ENCODE results near the gene HCAR3.
"Not testable (repeated sequence)": the region's sequence is repeated elsewhere in the genome, so short reads cannot be mapped to it uniquely, and the experiment has no call there.

HCAR3 gene

GRCh38 chr12:122716658-122717057 is at the start of gene HCAR3:
Gene HCAR3 (minus strand): TSS chr12:122716811. CDS start chr12:122716737, 74 bp downstream.
- H3K9me3 Mint-ChIP-seq (ENCODE audit: low read depth); H3K36me3 Mint-ChIP-seq; H3K27ac Mint-ChIP-seq; H3K4me1 Mint-ChIP-seq (ENCODE audit: low read depth); H3K27me3 Mint-ChIP-seq; H3K4me3 Mint-ChIP-seq: not testable (repeated sequence)

- Mint-ChIP-seq H3K4me3 (peak overlapping the region; percentile 8), H3K4me1 (ENCODE audit: low read depth) (peaks cover 57% of the 10 kb centered on the region), H3K36me3 (peaks cover 12% of the 10 kb centered on the region), H3K27me3 (no peaks in the 10 kb centered on the region), H3K27ac (peak overlapping the region; percentile 18), H3K9me3 (ENCODE audit: low read depth) (no peaks in the 10 kb centered on the region)
Measured at GRCh38 chr12:122757568-122757967, 41.0 kb upstream of the HCAR3 start.

GRCh38 chr12:122754790-122755189 is 38.2 kb upstream of the HCAR3 start:
- H3K9me3 Mint-ChIP-seq (ENCODE audit: low read depth): no peaks in the 10 kb centered on the region
- H3K27me3 Mint-ChIP-seq: no peaks in the 10 kb centered on the region
- H3K27ac Mint-ChIP-seq: peak overlapping the region; percentile 46
- H3K4me1 Mint-ChIP-seq (ENCODE audit: low read depth): peaks cover 54% of the 10 kb centered on the region
- peaks cover 12% of the 10 kb centered on the region for H3K36me3 Mint-ChIP-seq
- peak overlapping the region; percentile 34 for H3K4me3 Mint-ChIP-seq

GRCh38 chr12:122753319-122753650 is 36.7 kb upstream of the HCAR3 start:
- Mint-ChIP-seq H3K9me3 (ENCODE audit: low read depth) (no peaks in the 10 kb centered on the region), H3K27me3 (no peaks in the 10 kb centered on the region), H3K36me3 (peaks cover 12% of the 10 kb centered on the region), H3K4me3 (peak overlapping the region; percentile 97), H3K27ac (peak overlapping the region; percentile 96), H3K4me1 (ENCODE audit: low read depth) (peaks cover 51% of the 10 kb centered on the region)

- peaks cover 48% of the 10 kb centered on the region for H3K4me1 Mint-ChIP-seq (ENCODE audit: low read depth)
- peak within 1 kb of the TSS; percentile 96 for H3K27ac Mint-ChIP-seq
- H3K4me3 Mint-ChIP-seq: peak within 1 kb of the TSS; percentile 97
- H3K9me3 Mint-ChIP-seq (ENCODE audit: low read depth): no peaks in the 10 kb centered on the region
- no peaks in the 10 kb centered on the region for H3K27me3 Mint-ChIP-seq
- peaks cover 12% of the 10 kb centered on the region for H3K36me3 Mint-ChIP-seq
Measured at GRCh38 chr12:122752464-122753318, 36.1 kb upstream of the HCAR3 start, which contains the start of gene DENR. Gene DENR (plus strand): TSS chr12:122752824. CDS start chr12:122753702, 878 bp downstream.

GRCh38 chr12:122750781-122751515 is 34.3 kb upstream of the HCAR3 start:
- H3K4me1 Mint-ChIP-seq (ENCODE audit: low read depth): peaks cover 33% of the 10 kb centered on the region
- H3K27me3 Mint-ChIP-seq; H3K9me3 Mint-ChIP-seq (ENCODE audit: low read depth); H3K36me3 Mint-ChIP-seq: not testable (repeated sequence)
- H3K4me3 Mint-ChIP-seq: peak overlapping the region; percentile 77
- H3K27ac Mint-ChIP-seq: peak overlapping the region; percentile 48

- Mint-ChIP-seq H3K4me3 (no peak overlapping the region), H3K27ac (no peak overlapping the region)
Measured at GRCh38 chr12:122749569-122750332, 33.1 kb upstream of the HCAR3 start.

GRCh38 chr12:122747224-122748135 is 30.9 kb upstream of the HCAR3 start:
- no peak overlapping the region for H3K27ac Mint-ChIP-seq
- no peaks in the 10 kb centered on the region for H3K27me3 Mint-ChIP-seq
- no peak overlapping the region for H3K4me3 Mint-ChIP-seq
- H3K9me3 Mint-ChIP-seq (ENCODE audit: low read depth): no peaks in the 10 kb centered on the region
- no peaks in the 10 kb centered on the region for H3K36me3 Mint-ChIP-seq
- peaks cover 8% of the 10 kb centered on the region for H3K4me1 Mint-ChIP-seq (ENCODE audit: low read depth)

More at GRCh38 chr12:122749569-122750332, 33.1 kb upstream of the HCAR3 start:
- Mint-ChIP-seq H3K27me3 (no peaks in the 10 kb centered on the region), H3K4me1 (ENCODE audit: low read depth) (peaks cover 25% of the 10 kb centered on the region), H3K36me3 (peaks cover 5% of the 10 kb centered on the region), H3K9me3 (ENCODE audit: low read depth) (no peaks in the 10 kb centered on the region)

- Mint-ChIP-seq H3K4me3 (no peak overlapping the region), H3K4me1 (ENCODE audit: low read depth) (no peaks in the 10 kb centered on the region), H3K36me3 (no peaks in the 10 kb centered on the region), H3K27me3 (no peaks in the 10 kb centered on the region), H3K27ac (no peak overlapping the region), H3K9me3 (ENCODE audit: low read depth) (no peaks in the 10 kb centered on the region)
Measured at GRCh38 chr12:122743895-122744525, 27.4 kb upstream of the HCAR3 start.

GRCh38 chr12:122740351-122740750 is 23.7 kb upstream of the HCAR3 start:
- no peak overlapping the region for H3K4me3 Mint-ChIP-seq
- H3K36me3 Mint-ChIP-seq: no peaks in the 10 kb centered on the region
- no peaks in the 10 kb centered on the region for H3K27me3 Mint-ChIP-seq
- peaks cover 5% of the 10 kb centered on the region for H3K4me1 Mint-ChIP-seq (ENCODE audit: low read depth)
- no peak overlapping the region for H3K27ac Mint-ChIP-seq
- no peaks in the 10 kb centered on the region for H3K9me3 Mint-ChIP-seq (ENCODE audit: low read depth)

- H3K27ac Mint-ChIP-seq: peak overlapping the region; percentile 58
- no peak overlapping the region for H3K4me3 Mint-ChIP-seq
- peaks cover 11% of the 10 kb centered on the region for H3K4me1 Mint-ChIP-seq (ENCODE audit: low read depth)
- no peaks in the 10 kb centered on the region for H3K9me3 Mint-ChIP-seq (ENCODE audit: low read depth)
- H3K27me3 Mint-ChIP-seq: no peaks in the 10 kb centered on the region
- H3K36me3 Mint-ChIP-seq: no peaks in the 10 kb centered on the region
Measured at GRCh38 chr12:122738571-122738970, 22.0 kb upstream of the HCAR3 start.

GRCh38 chr12:122732611-122733010 is 16.0 kb upstream of the HCAR3 start:
- H3K27ac Mint-ChIP-seq: peak overlapping the region; percentile 67
- peaks cover 40% of the 10 kb centered on the region for H3K4me1 Mint-ChIP-seq (ENCODE audit: low read depth)
- H3K9me3 Mint-ChIP-seq (ENCODE audit: low read depth): no peaks in the 10 kb centered on the region
- H3K4me3 Mint-ChIP-seq: peak overlapping the region; percentile 56
- no peaks in the 10 kb centered on the region for H3K36me3 Mint-ChIP-seq
- H3K27me3 Mint-ChIP-seq: no peaks in the 10 kb centered on the region

GRCh38 chr12:122732170-122732569 is 15.6 kb upstream of the HCAR3 start:
- no peaks in the 10 kb centered on the region for H3K36me3 Mint-ChIP-seq
- H3K9me3 Mint-ChIP-seq (ENCODE audit: low read depth): no peaks in the 10 kb centered on the region
- H3K27ac Mint-ChIP-seq: peak overlapping the region; percentile 67
- H3K4me1 Mint-ChIP-seq (ENCODE audit: low read depth): peaks cover 40% of the 10 kb centered on the region
- peak overlapping the region; percentile 2 for H3K4me3 Mint-ChIP-seq
- no peaks in the 10 kb centered on the region for H3K27me3 Mint-ChIP-seq

Data from activated naive CD8-positive, alpha-beta T cell (primary cell).